Mammary epithelial cell (primary cell): Measurements from ENCODE around the gene DLG5.

Source experiments
- CTCF ChIP-seq, 2 donors: IDR thresholded peaks in 1 of 2; conservative IDR thresholded peaks in 1 of 2; 2 replicates each; pipeline ENCODE4 v1.5.1; 2011 to 2012; ENCODE audit warnings: inconsistent platforms in 2 of 2, low read length in 2 of 2, mild to moderate bottlenecking in 2 of 2, control low read depth in 1 of 2, low read depth in 1 of 2; ENCODE audit not compliant: insufficient read depth in 1 of 2; ENCODE audit errors: extremely low read depth in 1 of 2
- EZH2 ChIP-seq: IDR thresholded peaks from 2 replicates; pipeline ENCODE4 v1.6.1; 2012; ENCODE audit warnings: low read length, inconsistent platforms, borderline replicate concordance

GRCh38 chr10:77886795-77887355 is 39.7 kb downstream of the DLG5 start:
- TF ChIP-seq CTCF (conservative IDR thresholded peaks at IDR 0.05 in 1 of 2, IDR thresholded peaks at IDR 0.05 in 1 of 2; ENCODE audit: extremely low read depth in 1 of 2, insufficient read depth in 1 of 2, low read depth in 1 of 2, low read length in 2 of 2): no peak
- no peak for TF ChIP-seq EZH2
